Muscle layer of colon (tissue), 2 donors: ENCODE data around the gene BCL7C.

Source experiments
- H3K27ac ChIP-seq: one replicate; pipeline ENCODE4 v1.7.0; 2013; ENCODE audit warnings: low read depth, mild to moderate bottlenecking, low read length, moderate library complexity
- H3K27me3 ChIP-seq, 2 donors: one replicate each; pipeline ENCODE4 v1.7.0; 2013; ENCODE audit warnings: low read length in 2 of 2, mild to moderate bottlenecking in 2 of 2; ENCODE audit not compliant: insufficient read depth in 2 of 2, control insufficient read depth in 1 of 2
- H3K36me3 ChIP-seq: one replicate; pipeline ENCODE4 v1.7.0; 2013; ENCODE audit warnings: mild to moderate bottlenecking, low read length; ENCODE audit not compliant: insufficient read depth
- H3K4me1 ChIP-seq: one replicate; pipeline ENCODE4 v1.7.0; 2013; ENCODE audit warnings: mild to moderate bottlenecking, low read length; ENCODE audit not compliant: insufficient read depth
- H3K4me3 ChIP-seq, 2 donors: one replicate each; pipeline ENCODE4 v1.7.0; 2013; ENCODE audit warnings: low read length in 2 of 2, low read depth in 1 of 2, mild to moderate bottlenecking in 1 of 2, moderate library complexity in 1 of 2
- H3K9ac ChIP-seq: one replicate; pipeline ENCODE4 v1.7.0; 2013; ENCODE audit warnings: low read length
- H3K9me3 ChIP-seq: one replicate; pipeline ENCODE4 v1.7.0; 2013; ENCODE audit warnings: mild to moderate bottlenecking, low read length
- donor health status: abdominal sarcoma.
- donor health status: Adenocarcinoma of cecum.

BCL7C gene

DNA sequence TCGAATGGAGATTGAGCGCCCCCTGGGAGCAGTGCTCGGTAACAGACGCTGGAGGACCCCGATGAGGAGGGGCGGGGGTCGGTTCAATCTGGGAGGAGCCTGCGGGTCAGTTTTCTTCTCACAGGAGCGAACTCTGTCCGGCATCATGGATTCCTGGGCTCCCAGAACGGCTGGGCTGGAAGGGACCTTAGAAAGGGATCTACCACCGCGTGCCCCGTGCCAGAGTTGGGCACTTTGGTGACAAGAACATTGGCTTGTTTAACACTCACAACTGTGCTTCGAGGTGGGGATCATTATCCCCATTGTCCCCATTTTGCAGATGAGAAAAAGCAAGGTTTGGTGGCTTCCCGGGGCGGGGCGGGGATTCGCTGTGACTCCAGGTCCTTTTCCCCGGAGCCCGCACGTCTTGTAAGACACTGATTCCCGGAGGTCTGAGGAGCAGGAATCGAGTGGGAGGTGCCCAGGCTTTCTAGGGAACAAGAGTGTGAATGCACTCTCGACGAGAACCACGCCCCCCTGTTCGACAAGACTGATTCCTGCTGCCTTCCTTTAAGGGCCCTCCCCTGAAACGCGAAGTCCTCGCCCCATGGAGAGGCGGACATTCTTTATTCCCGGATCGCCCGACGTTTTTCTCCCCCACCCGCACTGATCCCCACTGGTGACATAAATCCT is 28.0 kb upstream of the BCL7C start:
- Histone ChIP-seq H3K9me3 (no peaks in the 10 kb centered on the region), H3K4me3 (peak overlapping the region; percentile 28 to 83), H3K4me1 (peaks cover 21% of the 10 kb centered on the region), H3K9ac (peak overlapping the region; percentile 18), H3K36me3 (no peaks in the 10 kb centered on the region), H3K27me3 (no peaks in the 10 kb centered on the region), H3K27ac (peak overlapping the region; percentile 82)

DNA sequence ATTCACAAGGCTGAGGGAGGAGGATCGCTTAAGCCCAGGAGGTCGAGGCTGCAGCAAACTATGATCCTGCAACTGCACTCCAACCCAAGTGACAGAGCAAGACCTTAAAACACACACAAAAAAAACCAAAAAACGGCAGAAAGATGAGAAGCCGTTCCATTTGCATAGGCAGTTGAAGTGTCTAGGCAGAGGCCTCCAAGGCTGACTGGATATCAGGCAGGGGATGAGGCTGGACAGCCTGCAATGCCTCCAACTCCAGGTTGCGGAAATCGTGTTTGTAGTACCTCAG is 27.5 kb upstream of the BCL7C start:
- Histone ChIP-seq H3K27me3 (no peaks in the 10 kb centered on the region), H3K9ac (peak overlapping the region; percentile 18), H3K27ac (peak overlapping the region; percentile 82), H3K36me3 (no peaks in the 10 kb centered on the region), H3K4me3 (peak overlapping the region in 1 of 2 donors; percentile 83), H3K9me3 (no peaks in the 10 kb centered on the region), H3K4me1 (peaks cover 21% of the 10 kb centered on the region)

DNA sequence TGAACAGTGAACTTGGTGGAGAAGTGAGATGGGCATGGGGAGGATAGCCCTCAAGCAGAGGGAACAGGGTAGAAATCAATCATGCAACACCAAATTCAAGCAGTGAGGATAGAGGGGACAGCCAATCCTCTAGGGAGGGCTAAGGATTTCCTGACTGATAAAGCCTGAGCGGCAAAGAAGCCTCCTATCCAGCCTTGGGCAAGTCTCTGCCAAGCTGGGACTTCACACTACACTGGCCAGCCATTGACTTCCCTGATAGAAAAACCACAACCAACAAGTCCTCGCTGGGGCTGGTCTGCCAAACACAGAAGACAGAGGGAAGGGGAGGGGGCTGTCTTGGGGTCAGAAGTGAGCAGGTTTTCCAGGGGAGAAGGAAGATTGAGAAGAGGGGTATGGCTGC is 27.0 kb upstream of the BCL7C start:
- no peak overlapping the region for H3K4me3 ChIP-seq
- H3K27ac ChIP-seq = no peak overlapping the region
- H3K36me3 ChIP-seq = no peaks in the 10 kb centered on the region
- H3K9ac ChIP-seq = no peak overlapping the region
- H3K4me1 ChIP-seq = peaks cover 21% of the 10 kb centered on the region
- no peaks in the 10 kb centered on the region for H3K9me3 ChIP-seq
- no peaks in the 10 kb centered on the region for H3K27me3 ChIP-seq

DNA sequence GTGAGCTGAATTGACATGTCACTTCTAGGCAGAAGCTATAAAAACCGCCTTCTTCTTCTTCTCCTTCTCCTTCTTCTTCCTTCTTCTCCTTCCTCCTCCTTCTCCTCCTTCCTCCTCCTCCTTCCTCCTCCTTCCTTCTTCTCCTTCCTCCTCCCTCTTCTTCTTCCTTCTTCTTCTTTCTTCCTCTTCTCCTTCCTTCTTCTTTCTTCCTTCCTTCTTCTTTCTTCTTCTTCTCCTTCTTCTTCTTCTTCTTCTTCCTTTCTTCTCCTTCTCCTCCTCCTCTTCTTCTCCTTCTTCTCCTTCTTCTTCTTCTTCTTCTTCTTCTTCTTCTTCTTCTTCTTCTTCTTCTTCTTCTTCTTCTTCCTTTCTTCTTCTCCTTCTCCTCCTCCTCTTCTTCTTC is 24.7 kb upstream of the BCL7C start:
- H3K9me3 ChIP-seq = no peaks in the 10 kb centered on the region
- no peak overlapping the region for H3K27ac ChIP-seq
- peaks cover 11% of the 10 kb centered on the region for H3K4me1 ChIP-seq
- H3K4me3 ChIP-seq = no peak overlapping the region
- no peaks in the 10 kb centered on the region for H3K36me3 ChIP-seq
- H3K27me3 ChIP-seq = no peaks in the 10 kb centered on the region
- no peak overlapping the region for H3K9ac ChIP-seq

DNA sequence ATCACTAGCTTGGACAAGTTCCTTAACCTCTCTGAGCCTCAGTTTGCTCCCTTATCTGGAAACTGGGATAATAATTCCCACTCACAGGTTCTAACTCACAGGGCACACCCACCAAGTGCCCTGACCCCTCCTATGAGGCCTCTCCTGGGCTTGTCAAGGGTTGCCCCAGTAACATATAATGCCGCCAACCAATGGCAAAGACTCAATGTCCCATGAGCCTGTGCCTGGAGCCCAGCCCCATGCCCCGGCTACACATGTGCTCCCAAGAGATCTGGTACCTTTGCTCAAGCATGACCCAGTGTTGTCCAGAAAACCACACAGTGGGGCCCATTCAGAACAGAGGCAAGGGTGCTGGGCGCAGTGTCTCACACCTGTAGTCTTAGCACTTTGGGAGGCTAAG is 21.0 kb upstream of the BCL7C start:
- H3K4me3 ChIP-seq = no peak overlapping the region
- no peaks in the 10 kb centered on the region for H3K36me3 ChIP-seq
- no peaks in the 10 kb centered on the region for H3K9me3 ChIP-seq
- H3K27me3 ChIP-seq = no peaks in the 10 kb centered on the region
- no peaks in the 10 kb centered on the region for H3K4me1 ChIP-seq
- H3K9ac ChIP-seq = no peak overlapping the region
- H3K27ac ChIP-seq = no peak overlapping the region

DNA sequence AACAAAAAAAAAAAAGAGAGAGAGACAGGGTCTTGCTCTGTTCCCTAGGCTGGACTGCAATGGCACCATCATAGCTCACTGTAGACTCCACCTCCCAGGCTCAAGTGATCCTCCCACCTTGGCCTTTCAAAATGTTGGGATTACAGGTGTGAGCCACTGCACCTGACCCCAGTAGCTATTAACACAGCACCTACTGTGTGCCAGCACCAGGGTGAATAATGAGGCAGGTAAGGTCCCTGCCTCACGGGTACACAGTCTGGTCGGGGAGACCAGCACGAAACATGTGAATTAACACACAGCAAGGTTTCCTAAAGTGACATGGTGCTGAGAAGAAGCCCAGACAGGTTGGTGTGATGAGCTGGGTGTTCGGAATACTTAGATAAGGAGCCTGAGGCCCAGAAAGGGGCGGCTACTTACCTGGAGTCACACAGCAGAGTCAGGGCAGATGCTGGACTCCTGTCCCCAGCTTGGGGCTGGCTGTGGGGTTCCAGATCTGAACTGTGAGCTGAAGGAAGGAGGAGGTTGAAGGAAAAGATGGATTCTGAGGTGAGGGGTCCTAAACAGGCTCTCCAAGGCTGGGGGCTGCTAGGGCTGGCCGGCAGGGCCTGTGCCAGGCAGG is 19.0 kb upstream of the BCL7C start:
- H3K9me3 ChIP-seq = no peaks in the 10 kb centered on the region
- H3K4me1 ChIP-seq = no peaks in the 10 kb centered on the region
- no peak overlapping the region for H3K4me3 ChIP-seq
- no peaks in the 10 kb centered on the region for H3K36me3 ChIP-seq
- no peak overlapping the region for H3K9ac ChIP-seq
- H3K27ac ChIP-seq = no peak overlapping the region
- no peaks in the 10 kb centered on the region for H3K27me3 ChIP-seq

DNA sequence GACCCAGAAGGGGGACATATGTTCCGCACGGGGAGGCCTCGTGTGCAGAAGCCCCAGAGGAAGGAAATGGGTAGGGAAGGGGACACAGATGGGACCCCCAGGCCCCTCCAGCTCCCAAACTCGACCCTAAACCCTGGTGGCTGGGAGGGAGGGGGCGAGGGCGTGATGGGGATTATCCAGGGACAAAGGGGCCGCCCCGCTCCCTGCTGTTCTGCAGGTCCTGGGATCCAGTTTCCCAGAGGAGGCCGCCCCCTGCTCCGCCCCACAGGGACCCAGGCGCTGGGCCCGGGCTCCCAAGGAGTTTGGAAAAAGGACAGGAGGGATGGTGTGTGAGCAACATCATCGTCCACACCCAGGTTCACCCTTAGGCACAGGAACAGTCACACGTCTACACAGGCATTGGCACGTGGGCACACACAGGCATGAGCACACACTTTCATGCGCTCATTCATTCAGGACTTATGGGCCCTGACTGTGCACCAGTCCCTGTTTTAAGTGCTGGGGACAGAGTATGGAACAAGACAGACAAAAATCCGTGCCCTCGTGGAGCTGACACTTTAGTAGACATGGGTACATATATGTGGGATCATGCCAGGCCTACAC is 16.7 kb upstream of the BCL7C start:
- Histone ChIP-seq H3K4me1 (no peaks in the 10 kb centered on the region), H3K9me3 (no peaks in the 10 kb centered on the region), H3K4me3 (no peak overlapping the region), H3K27me3 (no peaks in the 10 kb centered on the region), H3K9ac (no peak overlapping the region), H3K27ac (no peak overlapping the region), H3K36me3 (no peaks in the 10 kb centered on the region)

DNA sequence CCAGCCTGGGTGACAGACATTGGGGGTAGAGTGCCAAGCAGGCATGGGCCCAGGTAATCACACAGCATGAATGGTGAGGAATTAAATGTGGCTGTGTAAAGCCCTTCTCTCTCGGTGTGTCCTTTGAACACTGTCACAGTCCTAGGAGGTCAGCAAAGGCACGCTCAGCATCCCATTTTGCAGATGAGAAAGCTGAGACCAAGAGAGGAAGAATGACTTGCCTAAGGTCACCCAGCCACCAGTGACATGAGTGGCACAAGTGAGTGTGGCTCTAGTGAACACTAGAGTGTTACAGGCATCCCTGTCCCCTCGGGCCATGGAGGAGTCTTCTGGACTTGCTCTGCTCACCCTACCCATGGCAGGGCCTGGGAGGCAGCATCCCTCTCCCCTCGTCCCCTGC is 13.2 kb upstream of the BCL7C start:
- no peak overlapping the region for H3K9ac ChIP-seq
- peaks cover 4% of the 10 kb centered on the region for H3K4me1 ChIP-seq
- H3K9me3 ChIP-seq = no peaks in the 10 kb centered on the region
- H3K36me3 ChIP-seq = no peaks in the 10 kb centered on the region
- no peaks in the 10 kb centered on the region for H3K27me3 ChIP-seq
- H3K27ac ChIP-seq = no peak overlapping the region
- no peak overlapping the region for H3K4me3 ChIP-seq

DNA sequence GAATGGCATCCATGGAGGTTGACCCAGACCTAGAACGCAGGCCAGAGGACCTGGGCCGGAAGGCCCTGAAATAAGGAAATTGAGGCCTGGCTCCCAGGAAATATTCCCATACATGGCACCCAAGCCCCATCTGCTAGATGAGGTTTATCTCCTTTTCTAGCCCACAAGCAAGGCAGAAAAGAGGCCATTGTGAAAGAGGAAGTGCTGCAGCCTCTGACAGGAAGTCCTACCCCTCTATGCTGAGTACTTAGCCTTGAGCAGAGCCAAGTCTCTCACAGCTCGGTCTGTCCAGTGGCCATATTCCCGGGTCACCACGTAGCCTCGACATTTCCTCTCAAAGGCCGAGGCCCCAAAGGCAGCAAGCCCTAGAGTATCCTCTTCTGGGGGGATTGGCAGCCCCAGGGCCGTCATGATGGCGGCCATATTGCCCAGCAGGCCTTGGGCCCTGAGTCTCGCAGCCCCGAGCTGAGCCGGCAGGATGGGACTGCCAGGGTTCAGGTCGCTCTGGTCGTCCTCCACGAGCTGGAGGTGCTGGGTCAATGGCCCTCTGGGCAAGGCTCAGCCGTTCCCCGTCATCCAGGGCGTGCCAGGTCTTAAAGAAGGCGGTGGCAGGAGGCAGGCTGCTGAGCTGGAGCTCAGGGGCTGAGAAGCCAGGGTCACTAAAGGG is 10.4 kb upstream of the BCL7C start:
- no peaks in the 10 kb centered on the region for H3K9me3 ChIP-seq
- H3K27ac ChIP-seq = peak overlapping the region; percentile 44
- H3K9ac ChIP-seq = no peak overlapping the region

DNA sequence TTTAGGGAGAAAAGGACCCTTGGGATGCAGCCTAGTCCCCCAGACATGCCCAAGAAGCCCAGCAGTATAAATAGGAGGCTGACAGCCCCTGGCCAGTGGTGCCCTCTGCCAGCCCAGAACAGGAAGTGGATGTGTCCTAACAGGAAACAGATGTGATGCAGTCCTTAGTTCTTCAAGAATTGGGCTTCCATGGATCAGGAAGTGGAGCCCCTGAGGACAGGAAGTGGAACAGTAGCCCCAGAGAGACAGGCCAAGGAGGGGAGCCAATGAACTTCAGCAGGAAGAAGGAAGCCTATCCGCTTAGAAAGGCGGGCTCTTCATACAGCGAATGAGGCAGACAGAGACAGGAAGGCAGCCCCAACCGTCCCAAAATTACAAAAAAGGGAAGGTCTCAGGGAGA is 9.7 kb upstream of the BCL7C start:
- Histone ChIP-seq H3K4me3 (no peak overlapping the region), H3K36me3 (peaks cover 4% of the 10 kb centered on the region), H3K9ac (no peak overlapping the region), H3K4me1 (peaks cover 16% of the 10 kb centered on the region), H3K27ac (no peak overlapping the region), H3K9me3 (no peaks in the 10 kb centered on the region), H3K27me3 (no peaks in the 10 kb centered on the region)

More for the DNA sequence above, 10.4 kb upstream of the BCL7C start:
- Histone ChIP-seq H3K4me3 (no peak overlapping the region), H3K4me1 (peaks cover 16% of the 10 kb centered on the region), H3K36me3 (peaks cover 4% of the 10 kb centered on the region), H3K27me3 (no peaks in the 10 kb centered on the region)

DNA sequence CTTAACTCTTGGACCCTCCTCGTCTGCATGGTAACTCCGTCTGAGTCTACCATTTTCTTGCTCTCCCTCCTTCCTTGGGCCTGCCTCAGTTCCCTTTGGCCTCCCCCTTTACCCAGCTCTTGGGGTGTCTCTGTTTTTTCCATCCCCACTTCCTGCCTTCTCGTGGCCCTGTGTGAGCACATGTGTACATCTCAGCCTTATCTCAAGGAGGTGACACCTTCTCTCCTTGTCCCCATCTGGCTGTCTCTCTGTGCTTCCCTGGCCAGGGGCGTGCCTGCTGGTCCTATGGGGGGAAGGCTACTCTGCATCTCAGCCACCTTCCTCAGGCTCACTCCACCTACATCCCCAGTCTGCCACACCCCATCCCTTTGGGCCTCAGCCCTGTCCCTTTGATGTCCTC is 9.1 kb upstream of the BCL7C start:
- Histone ChIP-seq H3K9me3 (no peaks in the 10 kb centered on the region), H3K27ac (no peak overlapping the region), H3K4me3 (peak overlapping the region in 1 of 2 donors; percentile 60), H3K36me3 (peaks cover 4% of the 10 kb centered on the region), H3K4me1 (peaks cover 16% of the 10 kb centered on the region), H3K27me3 (no peaks in the 10 kb centered on the region), H3K9ac (no peak overlapping the region)
